Left ventricle myocardium inferior (tissue), 1 donor: ENCODE results near the gene ANXA2R. TPM values are rescaled to one million over a fixed set of nuclear protein-coding genes. Genes with fewer than 3 reads are reported as not detected.

Source experiments
- DNase-seq: peaks from one replicate; pipeline ENCODE4 v3.0.0-alpha.2; 2020
- H3K27ac ChIP-seq: fragments of 200-600 bp; replicated peaks from 2 replicates; pipeline ENCODE4 v1.8.0; 2021
- H3K27me3 ChIP-seq: fragments of 200-600 bp; 2 replicates; pipeline ENCODE4 v1.8.0; 2021; ENCODE audit warnings: low read depth
- H3K36me3 ChIP-seq: fragments of 200-600 bp; 2 replicates; pipeline ENCODE4 v1.8.0; 2021
- H3K4me1 ChIP-seq: fragments of 200-600 bp; 2 replicates; pipeline ENCODE4 v1.8.0; 2021
- H3K4me3 ChIP-seq: fragments of 200-600 bp; 2 replicates; pipeline ENCODE4 v1.8.0; 2021; ENCODE audit warnings: mild to moderate bottlenecking, moderate library complexity
- H3K9me3 ChIP-seq: fragments of 200-600 bp; replicated peaks from 2 replicates; pipeline ENCODE4 v1.8.0; 2021
- CTCF ChIP-seq: fragments of 200-600 bp; IDR thresholded peaks from 2 replicates; pipeline ENCODE4 v1.8.0; 2021; ENCODE audit warnings: antibody characterized with exemption, mild to moderate bottlenecking, borderline replicate concordance
- intact Hi-C: fragments of 100-400 bp; cut with micrococcal nuclease; formaldehyde crosslinking; loops from one replicate; pipeline ENCODE4 v1.11.0; 2022
- total RNA-seq: library from RNA; stranded (reverse); fragmentation: NEBNext Ultra II Directional; extraction: Animal tissue kit (Norgen Biotek cat#: 25700); gene quantifications from one replicate; pipeline ENCODE4 v1.2.1, GENCODE V29; 2021
- donor health status: DM: no; HTN: yes; CAD: no; lungs with severe emphysema.

Gene ANXA2R
- total RNA-seq, 1 donor from 2014 or later, result 0.82 TPM

DNA sequence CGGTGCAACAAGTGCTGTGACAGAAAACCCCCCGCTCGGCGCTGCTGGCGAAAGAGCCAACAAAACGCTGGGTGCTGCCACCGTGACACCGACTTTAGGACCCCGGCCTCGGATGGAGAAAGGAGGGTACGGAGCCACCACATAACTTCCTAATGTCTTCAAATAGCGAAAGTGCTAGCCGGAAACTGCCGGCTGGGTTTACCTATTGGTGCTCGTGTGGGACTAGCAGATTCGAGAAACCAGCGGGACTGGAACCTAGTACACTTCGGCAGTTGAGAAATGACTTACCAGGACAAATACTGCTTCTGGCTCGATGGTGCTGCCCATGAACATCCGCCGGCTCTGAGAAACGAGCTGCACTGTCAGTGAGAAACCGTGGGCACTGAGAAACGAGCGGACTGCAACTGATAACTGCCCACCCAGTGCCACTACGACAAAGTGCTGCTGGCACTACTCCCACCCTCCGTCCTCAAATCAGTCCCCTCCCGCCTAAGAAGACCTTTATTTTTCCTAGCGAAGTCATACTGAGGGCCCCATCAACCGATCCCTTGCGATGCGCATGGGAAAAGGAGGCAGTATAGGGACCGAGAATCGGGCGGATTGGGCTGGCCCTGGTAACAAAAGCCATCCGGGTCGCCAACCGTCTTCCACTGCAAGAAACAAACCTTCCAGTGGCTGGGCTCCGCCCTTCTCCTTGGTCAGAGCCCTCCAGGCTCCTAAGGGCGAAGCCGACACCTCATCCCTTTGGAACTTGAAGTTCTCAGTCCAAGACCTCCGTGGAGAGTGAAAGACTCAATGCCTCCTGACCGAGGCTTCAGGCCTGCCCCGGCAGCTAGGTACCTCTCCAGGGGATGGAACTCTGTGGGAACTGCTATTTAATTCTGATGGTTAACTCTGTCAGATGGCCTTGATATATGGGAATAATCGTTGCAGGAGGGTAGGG is 27.0 kb upstream of the ANXA2R start:
- TF ChIP-seq CTCF, result no peak
- Histone ChIP-seq H3K36me3 (peaks cover 31% of the 10 kb centered on the region), H3K27me3 (no peaks in the 10 kb centered on the region), H3K4me1 (peaks cover 56% of the 10 kb centered on the region), H3K4me3 (peak overlapping the region; percentile 87), H3K9me3 (no peaks in the 10 kb centered on the region), H3K27ac (peak overlapping the region; percentile 98)
- DNase-seq, result peak; percentile 86
- intact Hi-C loops, result no loop called here

DNA sequence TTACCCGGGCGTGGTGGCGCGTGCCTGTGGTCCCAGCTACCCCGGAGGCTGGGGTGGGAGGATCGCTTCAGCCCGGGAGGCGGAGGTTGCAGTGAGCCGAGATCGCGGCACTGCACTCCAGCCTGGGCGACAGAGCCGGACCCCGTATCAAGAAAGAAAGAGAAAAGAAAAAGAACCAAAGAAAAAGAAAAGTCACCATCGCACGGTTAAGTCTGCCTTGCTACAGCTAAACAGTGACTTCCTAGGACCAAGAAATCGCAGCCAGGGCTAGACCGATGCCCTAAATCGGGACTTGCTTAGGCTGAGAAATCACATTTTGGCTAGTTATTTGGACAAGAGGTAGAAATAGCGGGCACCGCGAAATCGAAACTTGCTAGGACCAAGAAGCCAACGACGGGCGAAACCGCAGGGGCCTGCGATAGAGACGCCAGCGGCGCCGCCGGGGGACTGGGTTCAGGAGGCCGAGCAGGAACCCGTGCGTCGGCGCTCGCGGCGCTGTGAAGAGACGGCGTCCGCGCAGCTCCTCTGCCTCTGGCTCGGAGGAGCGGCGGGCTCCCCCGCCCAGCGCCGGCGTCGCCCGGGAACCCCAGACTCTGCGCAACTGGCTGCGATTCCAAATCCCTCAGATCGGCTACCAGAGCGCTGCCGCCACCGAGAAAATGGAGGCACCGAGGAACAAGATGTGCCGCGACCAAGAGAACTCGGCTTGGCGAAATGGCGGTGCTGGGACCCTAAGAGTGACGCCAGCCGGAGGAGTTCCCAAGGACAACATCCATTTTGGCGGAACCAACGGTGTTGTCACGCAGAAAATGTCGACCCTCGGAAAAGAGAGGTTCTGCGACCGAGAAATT is 26.1 kb upstream of the ANXA2R start:
- peak; percentile 78 for DNase-seq
- peak overlapping the region; percentile 87 for H3K4me3 ChIP-seq
- H3K36me3 ChIP-seq, result peaks cover 22% of the 10 kb centered on the region
- TF ChIP-seq CTCF, result no peak
- H3K27ac ChIP-seq, result peak overlapping the region; percentile 98
- H3K27me3 ChIP-seq, result no peaks in the 10 kb centered on the region
- no peaks in the 10 kb centered on the region for H3K9me3 ChIP-seq
- intact Hi-C loops, result no loop called here
- H3K4me1 ChIP-seq, result peaks cover 56% of the 10 kb centered on the region

- Histone ChIP-seq H3K9me3 (no peaks in the 10 kb centered on the region), H3K27ac (peak overlapping the region; percentile 98), H3K4me3 (peak overlapping the region; percentile 87), H3K27me3 (no peaks in the 10 kb centered on the region), H3K36me3 (peaks cover 15% of the 10 kb centered on the region), H3K4me1 (peaks cover 54% of the 10 kb centered on the region)
- DNase-seq, result no peak
- TF ChIP-seq CTCF, result no peak
- intact Hi-C loops, result no loop called here
Measured at GRCh38 chr5:43065387-43065947, 25.3 kb upstream of the ANXA2R start.

GRCh38 chr5:43063721-43064171 is 23.6 kb upstream of the ANXA2R start:
- peaks cover 36% of the 10 kb centered on the region for H3K4me1 ChIP-seq
- H3K36me3 ChIP-seq, result no peaks in the 10 kb centered on the region
- H3K9me3 ChIP-seq, result peaks cover 8% of the 10 kb centered on the region
- TF ChIP-seq CTCF, result no peak
- intact Hi-C loops, result no loop called here
- no peak for DNase-seq
- H3K27me3 ChIP-seq, result no peaks in the 10 kb centered on the region
- peak overlapping the region; percentile 98 for H3K27ac ChIP-seq
- peak overlapping the region; percentile 87 for H3K4me3 ChIP-seq
